HG03469 (cell line): Measurements from ENCODE around the gene CHN1.

ENCODE experiments used
- ATAC-seq: cut with Tn5 transposase; IDR thresholded peaks from one replicate; pipeline ENCODE4 v1.9.1; 2021; ENCODE audit warnings: mild to moderate bottlenecking, moderate library complexity, moderate number of reproducible peaks; ENCODE audit not compliant: unreplicated experiment

The CHN1 gene

DNA sequence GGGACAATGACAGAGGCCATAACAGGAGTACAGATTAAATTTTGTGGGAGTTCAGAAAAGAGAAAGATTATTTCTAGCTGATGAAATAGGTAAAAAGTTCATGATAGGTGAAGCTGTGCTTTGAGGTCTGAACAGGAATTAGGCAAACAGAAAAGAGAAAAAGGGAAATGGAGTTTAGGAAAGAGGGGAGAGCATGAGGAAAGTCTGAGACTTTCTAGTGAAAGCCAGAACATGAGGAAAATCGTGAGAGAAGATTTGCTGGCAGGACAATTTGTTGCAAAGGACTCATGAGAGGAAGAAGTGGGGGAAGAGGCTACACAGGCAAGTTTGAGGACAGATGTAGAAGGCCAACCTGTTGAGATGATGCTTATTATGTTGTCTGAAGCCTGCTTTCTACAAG is 6.3 kb upstream of the CHN1 start:
- ATAC-seq, result no peak

- ATAC-seq, result no peak
These were observed 5.7 kb upstream of the CHN1 start for GRCh38 chr2:175010848-175011254.

- ATAC-seq, result no peak
These were observed 4.9 kb upstream of the CHN1 start for GRCh38 chr2:175009917-175010621.

GRCh38 chr2:175008801-175009495 is 3.8 kb upstream of the CHN1 start:
- no peak for ATAC-seq

DNA sequence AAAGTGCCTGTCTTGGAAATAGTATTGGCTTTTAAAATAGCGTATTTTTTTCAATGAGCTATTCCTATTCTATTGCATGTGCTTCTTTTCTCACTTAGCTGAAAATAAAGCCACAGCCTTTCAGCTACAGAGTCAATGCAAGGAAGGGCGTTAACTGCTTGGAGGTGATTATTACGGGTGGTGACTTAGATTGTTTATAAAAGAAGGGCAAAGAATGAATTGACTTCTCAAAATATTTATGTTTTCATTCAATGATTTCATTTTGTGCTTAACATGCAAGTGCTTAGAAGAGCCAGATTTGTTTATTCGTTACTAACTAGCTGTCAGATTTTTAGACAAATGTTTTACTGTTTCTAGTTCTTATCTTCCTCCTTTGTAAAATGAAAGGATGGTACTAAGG is 2.8 kb upstream of the CHN1 start:
- no peak for ATAC-seq

DNA sequence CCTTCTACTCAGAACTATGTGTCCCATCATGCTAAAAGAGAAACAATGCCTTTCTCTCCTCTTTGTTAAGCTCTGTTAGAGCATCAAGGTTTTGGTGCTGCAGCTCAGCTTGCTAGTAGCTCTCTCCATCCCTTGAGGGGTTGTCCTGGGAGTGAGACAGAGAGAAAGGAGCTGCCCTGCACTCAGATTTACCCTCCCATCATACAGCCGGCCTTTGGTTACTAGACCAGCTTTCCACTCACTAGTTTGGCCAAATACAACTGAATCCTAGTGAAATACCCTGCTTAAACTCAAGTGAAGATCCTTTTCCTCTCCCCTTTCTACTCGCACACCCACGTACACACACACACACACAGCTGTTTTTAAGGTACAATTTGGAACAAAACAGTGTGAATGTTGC is 2.3 kb upstream of the CHN1 start:
- no peak for ATAC-seq

GRCh38 chr2:175006281-175006680 is 1.1 kb upstream of the CHN1 start:
- ATAC-seq, result no peak

GRCh38 chr2:175005733-175006264 is 618 bp upstream of the CHN1 start:
- no peak for ATAC-seq

DNA sequence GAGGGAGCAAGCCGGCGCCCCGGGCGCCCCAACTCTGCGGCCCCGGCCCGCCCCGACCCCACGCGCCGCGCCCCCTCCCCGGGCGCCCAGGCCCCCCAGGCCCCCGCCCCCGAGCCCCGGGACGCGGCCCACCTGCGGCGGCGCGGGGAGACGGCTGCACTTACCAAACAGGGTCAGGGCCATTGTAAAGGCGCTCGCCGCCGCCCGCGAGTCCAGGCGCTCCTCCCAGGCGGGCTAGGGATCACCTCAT is 526 bp downstream of the CHN1 start:
- no peak for ATAC-seq

- no peak for ATAC-seq
These were observed 1.1 kb downstream of the CHN1 start for GRCh38 chr2:175003875-175004729.

- ATAC-seq, result no peak
These were observed 2.5 kb downstream of the CHN1 start for GRCh38 chr2:175002547-175003274.

- ATAC-seq, result no peak
These were observed 3.6 kb downstream of the CHN1 start for GRCh38 chr2:175001566-175001965.

GRCh38 chr2:174997110-174997509 is 8.1 kb downstream of the CHN1 start:
- no peak for ATAC-seq

DNA sequence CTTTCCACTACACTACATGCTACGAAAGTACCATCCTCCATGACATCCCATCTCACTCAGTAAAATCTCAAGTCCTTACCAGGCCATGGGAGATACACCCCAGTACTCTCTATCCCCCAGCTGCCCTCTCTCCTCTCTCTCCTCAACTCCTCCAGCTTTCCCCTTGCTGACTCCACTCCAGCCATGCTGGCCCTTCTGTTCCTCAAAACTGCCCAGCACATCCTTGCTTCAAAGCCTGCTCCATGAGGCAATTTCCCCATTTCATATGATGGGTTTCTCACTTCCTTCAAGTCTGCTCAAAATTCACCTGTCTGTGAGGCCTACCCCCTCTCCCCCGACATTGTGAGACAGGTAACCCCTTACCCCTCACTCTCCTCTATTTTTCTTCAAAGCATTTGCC is 8.6 kb downstream of the CHN1 start:
- ATAC-seq, result no peak

- ATAC-seq, result no peak
These were observed 10.8 kb downstream of the CHN1 start for GRCh38 chr2:174994381-174994780.

DNA sequence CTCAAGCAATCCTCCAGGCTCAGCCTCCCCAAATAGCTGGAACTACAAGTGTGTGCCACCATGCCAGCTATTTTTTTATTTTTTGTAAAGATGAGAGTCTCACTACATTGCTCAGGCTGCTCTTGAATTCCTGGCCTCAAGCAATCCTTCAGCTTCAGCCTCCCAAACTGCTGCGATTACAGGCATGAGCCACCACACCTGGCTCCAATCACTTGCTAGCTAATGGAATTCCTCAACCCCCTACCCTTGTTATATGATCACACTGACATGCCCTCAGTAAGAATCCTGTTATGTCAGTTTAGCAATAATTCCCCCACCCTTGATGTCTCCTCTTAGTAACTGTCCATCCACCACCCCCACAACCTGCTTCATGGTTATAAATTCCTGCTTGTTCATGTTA is 12.3 kb downstream of the CHN1 start:
- no peak for ATAC-seq

GRCh38 chr2:174985614-174986013 is 19.6 kb downstream of the CHN1 start:
- ATAC-seq, result no peak

DNA sequence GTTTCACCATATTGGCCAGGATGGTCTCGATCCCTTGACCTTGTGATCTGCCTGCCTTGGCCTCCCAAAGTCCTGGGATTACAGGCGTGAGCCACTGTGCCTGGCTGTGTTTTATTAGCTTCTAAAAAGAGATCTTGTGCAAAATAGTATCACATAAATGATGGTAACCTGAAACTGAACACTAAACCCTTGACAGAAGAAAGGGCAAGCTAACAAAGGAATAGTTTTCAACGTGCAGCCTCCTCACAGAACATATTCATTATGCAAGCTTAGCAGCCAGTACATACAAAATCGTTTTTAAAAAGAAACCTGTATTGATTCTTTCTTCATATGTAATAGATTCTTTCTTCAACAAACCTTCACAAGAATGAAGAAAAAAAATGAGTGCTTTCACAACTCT is 20.6 kb downstream of the CHN1 start:
- no peak for ATAC-seq

GRCh38 chr2:174981331-174981730 is 23.9 kb downstream of the CHN1 start:
- no peak for ATAC-seq

DNA sequence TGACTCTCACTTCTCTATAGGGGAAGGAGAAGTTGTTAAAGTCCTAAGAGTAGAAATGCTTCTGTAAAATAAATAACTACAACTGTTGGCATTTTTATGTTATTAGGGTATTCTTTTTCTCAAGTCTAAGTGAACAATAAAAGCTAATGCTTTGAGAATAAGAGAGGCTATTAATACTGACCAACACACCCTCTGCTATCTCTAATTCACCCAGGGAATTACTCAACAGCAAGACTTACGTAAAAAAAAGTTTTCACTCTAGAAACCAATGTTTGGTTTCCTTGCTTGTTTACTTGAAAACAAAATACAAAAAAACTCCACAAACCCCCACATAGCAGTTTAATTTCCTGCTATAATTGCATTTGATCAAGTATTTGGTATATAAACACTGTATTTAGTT is 25.2 kb downstream of the CHN1 start:
- no peak for ATAC-seq

DNA sequence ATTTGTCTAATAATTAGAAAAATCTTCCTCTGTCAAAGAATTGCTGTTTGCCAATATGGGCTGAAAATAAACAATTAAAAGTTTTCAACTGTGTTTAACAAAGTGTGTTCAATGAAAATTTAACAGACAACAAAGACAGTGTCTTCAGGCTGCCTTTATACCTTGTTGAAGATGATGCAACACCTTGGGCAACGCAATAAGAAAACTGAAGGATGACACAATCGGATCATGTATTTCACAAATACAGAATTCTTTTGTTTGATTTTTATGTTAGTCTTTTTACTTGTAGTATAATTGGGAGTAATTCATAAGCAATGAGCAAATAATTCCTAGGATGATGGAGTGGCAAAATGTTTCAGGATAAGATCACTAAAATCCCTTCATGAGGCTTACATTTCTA is 27.8 kb downstream of the CHN1 start:
- no peak for ATAC-seq
